Activated naive CD4-positive, alpha-beta T cell treated with anti-CD3 and anti-CD28 coated beads, Interleukin-2, amount 50 U/mL, for 24 hours (primary cell): ENCODE results near the gene UBAP1.
"Not testable (repeated sequence)": the region's sequence is repeated elsewhere in the genome, so short reads cannot be mapped to it uniquely, and the experiment has no call there.

Experiments
- H3K27ac Mint-ChIP-seq: one replicate; pipeline ENCODE4 v1.8.0; 2021; ENCODE audit warnings: mild to moderate bottlenecking, mixed read lengths
- H3K27me3 Mint-ChIP-seq: one replicate; pipeline ENCODE4 v1.8.0; 2021; ENCODE audit warnings: mixed read lengths
- H3K36me3 Mint-ChIP-seq: one replicate; pipeline ENCODE4 v1.8.0; 2021; ENCODE audit warnings: mixed read lengths
- H3K4me1 Mint-ChIP-seq: one replicate; pipeline ENCODE4 v1.8.0; 2021; ENCODE audit warnings: mixed read lengths
- H3K4me3 Mint-ChIP-seq: one replicate; pipeline ENCODE4 v1.8.0; 2021; ENCODE audit warnings: mild to moderate bottlenecking, mixed read lengths
- H3K9me3 Mint-ChIP-seq: one replicate; pipeline ENCODE4 v1.8.0; 2021; ENCODE audit warnings: mixed read lengths

The UBAP1 gene

GRCh38 chr9:34203275-34203991 lies 24.6 kb downstream of the UBAP1 start:
- H3K9me3 Mint-ChIP-seq, result no peaks in the 10 kb centered on the region
- peaks cover 9% of the 10 kb centered on the region for H3K36me3 Mint-ChIP-seq
- no peaks in the 10 kb centered on the region for H3K27me3 Mint-ChIP-seq
- H3K27ac Mint-ChIP-seq, result no peak overlapping the region
- H3K4me3 Mint-ChIP-seq, result no peak overlapping the region
- H3K4me1 Mint-ChIP-seq, result peaks cover 60% of the 10 kb centered on the region

DNA sequence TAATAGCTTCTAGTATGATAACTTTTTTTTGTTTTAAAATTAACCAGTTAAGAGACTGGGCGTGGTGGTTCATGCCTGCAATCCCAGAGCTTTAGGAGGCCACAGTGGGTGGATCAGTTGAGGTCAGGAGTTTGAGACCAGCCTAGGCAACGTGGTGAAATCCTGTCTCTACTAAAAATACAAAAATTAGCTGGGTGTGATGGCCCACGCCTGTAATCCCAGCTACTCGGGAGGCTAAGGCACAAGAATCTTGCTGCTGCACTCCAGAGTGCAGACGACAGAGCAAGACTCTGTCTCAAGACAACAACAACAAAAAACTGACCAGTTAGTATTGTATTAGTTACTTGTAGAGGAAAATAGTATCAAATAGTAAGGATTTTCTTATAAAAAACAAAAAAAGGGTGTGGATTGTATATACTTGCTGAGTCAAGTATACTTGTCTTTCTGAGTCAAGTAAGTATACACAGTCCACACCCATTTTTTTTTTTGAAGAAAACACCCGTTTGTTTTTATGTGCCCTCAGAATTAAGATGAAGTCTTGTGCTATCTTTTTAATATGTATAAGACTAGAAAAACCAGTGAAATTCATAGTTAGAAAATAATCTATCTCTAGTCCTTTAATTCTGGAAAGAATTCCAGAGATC lies 25.3 kb downstream of the UBAP1 start:
- Mint-ChIP-seq H3K9me3 (no peaks in the 10 kb centered on the region), H3K4me3 (no peak overlapping the region), H3K4me1 (peaks cover 61% of the 10 kb centered on the region), H3K27ac (no peak overlapping the region), H3K27me3 (no peaks in the 10 kb centered on the region), H3K36me3 (peaks cover 10% of the 10 kb centered on the region)

- Mint-ChIP-seq H3K4me3 (no peak overlapping the region), H3K36me3 (peaks cover 17% of the 10 kb centered on the region), H3K27me3 (no peaks in the 10 kb centered on the region), H3K9me3 (no peaks in the 10 kb centered on the region), H3K27ac (no peak overlapping the region), H3K4me1 (peaks cover 62% of the 10 kb centered on the region)
These were observed 26.3 kb downstream of the UBAP1 start for GRCh38 chr9:34205102-34205501.

DNA sequence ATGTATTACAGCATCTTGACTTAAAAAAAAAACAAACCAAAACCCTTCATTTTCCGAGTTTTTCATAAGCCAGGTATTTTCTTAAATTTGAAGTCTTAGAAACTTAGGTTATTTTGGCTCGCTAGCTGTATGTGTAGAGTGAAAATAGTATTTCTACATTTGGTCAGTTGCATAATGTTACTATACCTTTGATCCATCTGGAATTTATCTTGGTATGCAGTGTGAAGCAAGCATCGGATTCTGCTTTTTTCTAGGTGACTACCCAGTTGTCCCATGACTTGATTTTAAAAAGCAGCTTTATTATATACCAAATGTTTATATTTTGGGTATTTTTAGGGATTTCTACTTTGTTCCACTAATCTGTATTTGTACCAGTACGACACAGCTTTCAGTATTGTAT lies 27.7 kb downstream of the UBAP1 start:
- no peaks in the 10 kb centered on the region for H3K27me3 Mint-ChIP-seq

GRCh38 chr9:34211395-34211794 lies 32.6 kb downstream of the UBAP1 start:
- no peak overlapping the region for H3K4me3 Mint-ChIP-seq
- no peak overlapping the region for H3K27ac Mint-ChIP-seq
- H3K4me1 Mint-ChIP-seq, result peaks cover 46% of the 10 kb centered on the region
- H3K27me3 Mint-ChIP-seq, result no peaks in the 10 kb centered on the region
- peaks cover 18% of the 10 kb centered on the region for H3K36me3 Mint-ChIP-seq
- H3K9me3 Mint-ChIP-seq, result no peaks in the 10 kb centered on the region

More for the DNA sequence above, 27.7 kb downstream of the UBAP1 start:
- H3K36me3 Mint-ChIP-seq, result peaks cover 15% of the 10 kb centered on the region
- no peaks in the 10 kb centered on the region for H3K9me3 Mint-ChIP-seq
- no peak overlapping the region for H3K4me3 Mint-ChIP-seq
- H3K4me1 Mint-ChIP-seq, result peaks cover 64% of the 10 kb centered on the region
- no peak overlapping the region for H3K27ac Mint-ChIP-seq

DNA sequence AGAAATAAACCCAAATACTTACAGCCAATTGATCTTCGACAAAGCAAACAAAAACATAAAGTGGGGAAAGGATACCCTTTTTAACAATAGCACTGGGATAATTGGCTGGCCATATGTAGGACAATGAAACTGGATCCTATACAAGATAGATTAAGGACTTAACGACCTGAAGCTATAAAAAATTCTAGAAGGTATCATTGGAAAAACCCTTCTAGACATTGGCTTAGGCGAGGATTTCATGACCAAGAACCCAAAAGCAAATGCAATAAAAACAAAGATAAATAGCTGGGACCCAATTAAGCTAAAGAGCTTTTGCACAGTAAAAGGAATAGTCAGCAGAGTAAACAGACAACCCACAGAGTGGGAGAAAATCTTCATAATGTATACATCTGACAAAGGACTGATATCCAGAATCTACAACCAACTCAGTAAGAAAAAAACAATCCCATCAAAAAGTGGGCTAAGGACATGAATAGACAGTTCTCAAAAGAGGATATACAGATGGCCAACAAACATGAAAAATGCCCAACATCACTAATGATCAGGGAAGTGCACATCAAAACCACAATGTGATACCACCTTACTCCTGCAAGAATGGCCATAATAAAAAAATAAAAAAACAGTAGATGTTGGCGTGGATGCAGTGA lies 35.6 kb downstream of the UBAP1 start:
- not testable (repeated sequence) for H3K27ac Mint-ChIP-seq

DNA sequence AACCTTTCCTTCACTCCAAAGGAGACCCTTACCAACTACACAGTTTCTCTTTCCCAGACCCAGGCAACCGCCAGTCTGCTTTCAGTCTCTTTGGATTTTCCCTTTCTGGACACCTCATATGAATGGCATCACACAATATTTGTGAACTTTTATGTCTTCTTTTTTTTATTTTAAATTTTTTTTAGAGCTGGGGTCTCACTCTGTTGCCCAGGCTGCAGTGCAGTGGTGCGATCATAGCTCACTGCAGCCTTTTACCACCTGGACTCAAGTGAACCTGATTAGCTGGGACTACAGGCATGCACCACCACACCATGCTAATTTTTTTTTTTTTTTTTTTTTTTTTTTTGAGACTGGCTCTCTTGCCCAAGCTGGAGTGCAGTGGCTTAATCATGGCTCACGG lies 37.5 kb downstream of the UBAP1 start:
- peaks cover 31% of the 10 kb centered on the region for H3K4me1 Mint-ChIP-seq
- peaks cover 7% of the 10 kb centered on the region for H3K36me3 Mint-ChIP-seq
- no peaks in the 10 kb centered on the region for H3K27me3 Mint-ChIP-seq
- H3K9me3 Mint-ChIP-seq, result no peaks in the 10 kb centered on the region
- no peak overlapping the region for H3K4me3 Mint-ChIP-seq
- H3K27ac Mint-ChIP-seq, result no peak overlapping the region

More for the DNA sequence above, 35.6 kb downstream of the UBAP1 start:
- H3K4me3 Mint-ChIP-seq, H3K9me3 Mint-ChIP-seq, H3K27me3 Mint-ChIP-seq, H3K36me3 Mint-ChIP-seq: not testable (repeated sequence)
- peaks cover 38% of the 10 kb centered on the region for H3K4me1 Mint-ChIP-seq

- H3K27ac Mint-ChIP-seq, H3K4me3 Mint-ChIP-seq, H3K9me3 Mint-ChIP-seq, H3K27me3 Mint-ChIP-seq, H3K36me3 Mint-ChIP-seq: not testable (repeated sequence)
- peaks cover 26% of the 10 kb centered on the region for H3K4me1 Mint-ChIP-seq
These were observed 38.2 kb downstream of the UBAP1 start for GRCh38 chr9:34217015-34217414.

GRCh38 chr9:34218446-34218845 lies 39.6 kb downstream of the UBAP1 start:
- Mint-ChIP-seq H3K27me3 (no peaks in the 10 kb centered on the region), H3K4me3 (no peak overlapping the region), H3K9me3 (no peaks in the 10 kb centered on the region), H3K27ac (no peak overlapping the region), H3K4me1 (peaks cover 23% of the 10 kb centered on the region), H3K36me3 (peaks cover 8% of the 10 kb centered on the region)

DNA sequence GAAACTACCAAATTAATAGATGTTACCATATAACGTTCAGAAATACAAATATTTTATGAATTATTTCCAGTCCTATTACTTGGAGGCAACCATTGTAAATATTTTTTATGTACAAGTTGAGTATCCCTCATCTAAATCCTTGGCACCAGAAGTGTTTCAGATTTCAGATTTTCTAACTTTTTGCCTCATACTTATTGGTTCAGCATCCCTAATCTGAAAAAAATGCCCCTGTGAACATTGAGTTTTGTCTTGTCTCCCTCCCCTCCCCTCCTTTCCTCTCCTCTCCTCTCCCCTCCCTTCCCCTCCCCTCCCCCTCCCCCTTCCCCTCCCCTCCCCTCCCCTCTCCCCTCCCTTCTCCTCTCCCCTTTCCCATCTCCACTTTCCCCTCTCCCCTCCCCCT lies 40.6 kb downstream of the UBAP1 start:
- H3K4me3 Mint-ChIP-seq, result no peak overlapping the region
- H3K9me3 Mint-ChIP-seq, result no peaks in the 10 kb centered on the region
- peaks cover 10% of the 10 kb centered on the region for H3K36me3 Mint-ChIP-seq
- peaks cover 20% of the 10 kb centered on the region for H3K4me1 Mint-ChIP-seq
- H3K27me3 Mint-ChIP-seq, result no peaks in the 10 kb centered on the region
- no peak overlapping the region for H3K27ac Mint-ChIP-seq

- Mint-ChIP-seq H3K4me3 (no peak overlapping the region), H3K4me1 (peaks cover 17% of the 10 kb centered on the region), H3K27ac (no peak overlapping the region), H3K9me3 (no peaks in the 10 kb centered on the region), H3K36me3 (peaks cover 11% of the 10 kb centered on the region), H3K27me3 (no peaks in the 10 kb centered on the region)
These were observed 41.4 kb downstream of the UBAP1 start for GRCh38 chr9:34220218-34220617.

- H3K4me1 Mint-ChIP-seq, result peaks cover 21% of the 10 kb centered on the region
- peaks cover 16% of the 10 kb centered on the region for H3K36me3 Mint-ChIP-seq
- H3K9me3 Mint-ChIP-seq, result no peaks in the 10 kb centered on the region
These were observed 45.5 kb downstream of the UBAP1 start for GRCh38 chr9:34224349-34224748.

DNA sequence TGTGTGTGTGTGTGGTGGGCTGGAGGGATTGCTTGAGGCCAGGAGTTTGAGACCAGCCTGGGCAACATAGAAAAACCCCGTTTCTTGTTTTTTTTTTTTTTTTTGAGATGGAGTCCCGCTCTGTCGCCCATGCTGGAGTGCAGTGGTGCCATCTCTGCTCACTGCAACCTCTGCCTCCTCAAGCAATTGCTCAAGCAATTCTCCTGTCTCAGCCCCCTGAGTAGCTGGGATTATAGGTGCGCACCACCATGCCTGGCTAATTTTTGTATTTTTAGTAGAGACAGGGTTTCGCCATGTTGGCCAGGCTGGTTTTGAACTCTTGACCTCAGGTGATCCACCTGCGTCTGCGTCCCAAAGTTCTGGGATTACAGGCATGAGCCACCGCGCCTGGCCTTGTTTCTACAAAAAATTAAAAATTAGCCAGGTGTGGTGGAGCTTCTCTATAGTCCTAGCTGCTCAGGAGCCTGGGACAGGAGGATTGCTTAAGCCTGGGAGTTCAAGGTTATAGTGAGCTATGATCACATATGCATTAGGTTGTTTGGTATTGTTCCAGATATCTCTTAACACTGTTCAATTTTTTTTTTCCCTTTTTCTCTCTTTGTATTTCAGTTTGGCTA lies 47.4 kb downstream of the UBAP1 start:
- not testable (repeated sequence) for H3K4me3 Mint-ChIP-seq, H3K27me3 Mint-ChIP-seq, H3K27ac Mint-ChIP-seq, H3K9me3 Mint-ChIP-seq
- Mint-ChIP-seq H3K4me1 (peaks cover 18% of the 10 kb centered on the region), H3K36me3 (peaks cover 14% of the 10 kb centered on the region)

More at GRCh38 chr9:34224349-34224748, 45.5 kb downstream of the UBAP1 start:
- H3K4me3 Mint-ChIP-seq, result no peak overlapping the region
- H3K27ac Mint-ChIP-seq, result no peak overlapping the region
- no peaks in the 10 kb centered on the region for H3K27me3 Mint-ChIP-seq

- Mint-ChIP-seq H3K9me3 (no peaks in the 10 kb centered on the region), H3K36me3 (peaks cover 10% of the 10 kb centered on the region), H3K4me3 (no peak overlapping the region), H3K4me1 (peaks cover 21% of the 10 kb centered on the region), H3K27me3 (no peaks in the 10 kb centered on the region), H3K27ac (no peak overlapping the region)
These were observed 48.6 kb downstream of the UBAP1 start for GRCh38 chr9:34227445-34227844.

DNA sequence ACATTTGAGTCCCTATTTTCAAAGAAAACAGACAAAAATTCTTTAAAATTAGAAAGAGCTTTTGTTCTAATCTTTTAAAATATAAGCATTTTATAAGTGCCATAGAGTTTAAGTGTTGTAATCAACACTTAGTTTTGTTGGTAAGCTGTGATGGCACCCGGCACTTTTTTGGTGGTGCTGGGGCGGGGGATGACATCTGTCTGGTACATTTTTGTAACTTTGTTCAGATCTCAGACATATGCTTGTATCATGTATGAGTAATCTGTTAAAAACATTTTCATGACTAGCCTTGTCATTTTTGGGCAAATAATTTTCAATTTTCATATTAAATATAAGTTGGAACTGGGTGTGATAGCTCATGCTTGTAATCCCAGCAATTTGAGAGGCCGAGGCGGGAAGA lies 51.7 kb downstream of the UBAP1 start:
- Mint-ChIP-seq H3K27me3 (no peaks in the 10 kb centered on the region), H3K4me3 (no peak overlapping the region), H3K4me1 (peaks cover 13% of the 10 kb centered on the region), H3K9me3 (no peaks in the 10 kb centered on the region), H3K27ac (no peak overlapping the region), H3K36me3 (peaks cover 5% of the 10 kb centered on the region)

DNA sequence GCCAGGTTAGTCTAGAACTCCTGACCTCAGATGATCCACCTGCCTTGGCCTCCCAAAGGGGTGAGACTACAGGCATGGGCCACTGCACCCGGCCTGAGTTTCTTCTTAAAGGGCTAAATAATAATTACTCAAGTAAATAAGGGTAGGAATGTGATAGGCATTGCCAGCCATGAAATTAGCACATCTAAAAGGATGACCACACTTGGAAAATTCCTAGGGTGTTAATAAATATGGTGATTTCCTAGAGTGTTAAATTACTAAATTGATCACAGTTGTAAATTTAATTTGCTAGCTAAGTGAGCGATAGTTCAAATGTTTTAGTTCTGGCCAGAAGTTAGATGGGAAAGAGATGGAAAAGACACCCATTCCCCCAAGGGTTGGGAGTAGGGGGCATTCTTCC lies 53.4 kb downstream of the UBAP1 start:
- Mint-ChIP-seq H3K27me3 (no peaks in the 10 kb centered on the region), H3K4me3 (no peak overlapping the region), H3K4me1 (peaks cover 18% of the 10 kb centered on the region), H3K36me3 (peaks cover 8% of the 10 kb centered on the region), H3K9me3 (no peaks in the 10 kb centered on the region), H3K27ac (no peak overlapping the region)
